Tibial nerve (tissue), 4 donors: ENCODE measurements around the gene CACNA1S. TPM values are rescaled to one million over a fixed set of nuclear protein-coding genes. Genes with fewer than 3 reads are reported as not detected.

Experiments
- DNase-seq, 2 donors: peaks; one replicate each; pipeline ENCODE4 v3.0.0-alpha.2; 2019; ENCODE audit warnings: low spot score in 2 of 2
- H3K27ac ChIP-seq, 4 donors: fragments of 200-600 bp; sonication (generic) in 3 of 4; one replicate each; pipeline ENCODE4 v1.5.1; 2017 to 2019; ENCODE audit warnings: mild to moderate bottlenecking in 1 of 4
- H3K27me3 ChIP-seq, 2 donors: fragments of 200-600 bp; sonication (generic) in 1 of 2; one replicate each; pipeline versions ENCODE4 v1.5.1 to v1.6.0; 2017 to 2019
- H3K36me3 ChIP-seq, 3 donors: fragments of 200-600 bp; sonication (generic); one replicate each; pipeline ENCODE4 v1.5.1; 2018 to 2019
- H3K4me1 ChIP-seq, 4 donors: fragments of 200-600 bp; sonication (generic) in 3 of 4; one replicate each; pipeline ENCODE4 v1.5.1; 2017 to 2019
- H3K4me3 ChIP-seq, 4 donors: fragments of 200-600 bp; sonication (generic) in 3 of 4; one replicate each; pipeline ENCODE4 v1.5.1; 2017 to 2019; ENCODE audit warnings: mild to moderate bottlenecking in 1 of 4, moderate library complexity in 1 of 4
- H3K9me3 ChIP-seq, 4 donors: fragments of 200-600 bp; sonication (generic) in 3 of 4; one replicate each; pipeline ENCODE4 v1.5.1; 2017 to 2019
- CTCF ChIP-seq, 5 experiments: fragments of 200-600 bp in 3 of 5; fragments of 450-650 bp in 2 of 5; sonication (generic) in 3 of 5; IDR thresholded peaks; one replicate each; pipeline ENCODE4 v1.5.1; 2016 to 2019; ENCODE audit warnings: antibody characterized with exemption in 5 of 5, mild to moderate bottlenecking in 3 of 5, moderate library complexity in 2 of 5
- EP300 ChIP-seq, 2 donors: sonication (generic); formaldehyde crosslinking; IDR thresholded peaks; one replicate each; pipeline ENCODE4 v1.6.1; 2017; ENCODE audit warnings: antibody characterized with exemption in 2 of 2, mild to moderate bottlenecking in 1 of 2
- POLR2A ChIP-seq, 2 donors: fragments of 450-650 bp; IDR thresholded peaks; one replicate each; pipeline ENCODE4 v1.6.1; 2017; ENCODE audit warnings: antibody characterized with exemption in 2 of 2, mild to moderate bottlenecking in 2 of 2, moderate library complexity in 2 of 2
- WGBS, 2 donors: methylation state at CpG; one replicate each; pipeline ENCODE4 v1.1.5; 2018; 5-methylcytosine and 5-hydroxymethylcytosine counted together
- total RNA-seq, 4 donors: library from RNA; depleted of rRNA; stranded (reverse); fragments of >200 nt; gene quantifications; one replicate each; pipeline ENCODE4 v1.1.0, GENCODE V29; 2016

The CACNA1S gene
- total RNA-seq, 4 donors from 2014 or later = not detected

DNA sequence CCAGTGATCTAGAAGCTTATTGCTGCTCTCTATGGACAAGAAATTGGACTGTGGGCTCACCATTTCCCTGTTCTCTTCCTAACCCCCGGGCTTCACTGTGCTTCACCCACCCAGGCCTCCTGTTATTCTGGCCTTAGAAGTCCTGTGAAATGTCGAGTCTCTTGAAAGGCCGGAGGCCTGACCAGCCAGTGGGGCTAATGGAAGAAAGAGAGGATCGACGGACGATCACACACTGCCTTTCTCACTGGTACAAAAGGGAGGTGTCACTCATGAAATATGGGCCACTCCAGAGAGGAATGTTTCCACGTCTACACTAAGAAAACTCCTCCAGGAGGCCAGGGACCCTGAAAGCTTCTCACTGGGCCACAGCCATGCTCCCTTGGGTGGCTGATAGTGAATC lies 36.1 kb downstream of the CACNA1S start:
- Histone ChIP-seq H3K36me3 (no peaks in the 10 kb centered on the region), H3K4me3 (no peak overlapping the region), H3K9me3 (no peaks in the 10 kb centered on the region), H3K27me3 (no peaks in the 10 kb centered on the region), H3K4me1 (no peaks in the 10 kb centered on the region), H3K27ac (no peak overlapping the region)
- TF ChIP-seq POLR2A (IDR thresholded peaks at IDR 0.05) (no peak), CTCF (IDR thresholded peaks at IDR 0.05) (no peak), EP300 (IDR thresholded peaks at IDR 0.05) (no peak)
- WGBS, 2 donors = 65 to 76% methylated on average over 7 of the region's 7 CpGs
- no peak for DNase-seq

DNA sequence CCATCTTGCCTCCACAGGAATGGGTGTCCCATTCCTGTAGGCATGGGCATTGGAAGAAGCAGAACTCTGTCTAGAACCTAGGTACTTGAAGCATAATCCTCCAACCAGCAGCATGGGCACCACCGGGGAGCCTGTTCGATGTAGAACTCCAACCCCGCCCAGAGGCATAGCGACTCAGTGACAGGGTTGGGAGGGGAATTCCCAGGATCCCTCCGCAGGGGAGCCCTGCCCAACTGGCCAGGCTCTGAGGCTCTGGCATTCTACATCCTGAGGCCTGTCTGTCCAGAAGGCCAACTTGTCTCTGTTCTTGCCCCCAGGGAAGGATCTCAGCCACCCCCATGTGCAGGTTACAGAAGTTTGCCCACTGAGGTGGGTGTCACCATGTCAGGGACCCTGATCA lies 38.2 kb downstream of the CACNA1S start:
- WGBS, 2 donors = 47 to 76% methylated on average over 3 to 5 of the region's 5 CpGs
- Histone ChIP-seq H3K36me3 (no peaks in the 10 kb centered on the region), H3K27me3 (peaks cover 0 to 6% of the 10 kb centered on the region in 2 donors), H3K27ac (no peak overlapping the region), H3K4me1 (no peaks in the 10 kb centered on the region), H3K9me3 (no peaks in the 10 kb centered on the region), H3K4me3 (no peak overlapping the region)
- no peak for DNase-seq
- TF ChIP-seq CTCF (IDR thresholded peaks at IDR 0.05) = no peak
- TF ChIP-seq EP300 (IDR thresholded peaks at IDR 0.05) = no peak
- no peak for TF ChIP-seq POLR2A (IDR thresholded peaks at IDR 0.05)

DNA sequence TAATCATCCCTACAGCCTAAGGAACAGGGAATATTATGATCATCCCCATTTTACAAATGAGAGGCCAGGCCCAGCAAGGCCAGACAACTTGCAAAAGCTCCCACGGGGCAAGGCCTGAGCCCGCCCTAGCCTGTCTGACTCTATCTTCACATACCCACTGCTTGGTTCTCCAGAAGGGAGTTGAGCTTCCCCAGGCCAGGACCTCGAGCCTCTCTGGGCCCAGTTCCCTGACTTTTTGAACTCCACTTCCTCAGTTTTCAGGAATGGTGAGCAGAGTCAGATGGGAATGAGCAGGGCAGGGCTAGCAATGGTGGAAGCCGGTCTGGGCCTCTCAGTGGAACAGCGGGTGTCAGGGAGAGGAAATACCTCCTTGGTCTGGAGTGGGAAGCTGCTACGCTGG lies 39.3 kb downstream of the CACNA1S start:
- DNase-seq = no peak

DNA sequence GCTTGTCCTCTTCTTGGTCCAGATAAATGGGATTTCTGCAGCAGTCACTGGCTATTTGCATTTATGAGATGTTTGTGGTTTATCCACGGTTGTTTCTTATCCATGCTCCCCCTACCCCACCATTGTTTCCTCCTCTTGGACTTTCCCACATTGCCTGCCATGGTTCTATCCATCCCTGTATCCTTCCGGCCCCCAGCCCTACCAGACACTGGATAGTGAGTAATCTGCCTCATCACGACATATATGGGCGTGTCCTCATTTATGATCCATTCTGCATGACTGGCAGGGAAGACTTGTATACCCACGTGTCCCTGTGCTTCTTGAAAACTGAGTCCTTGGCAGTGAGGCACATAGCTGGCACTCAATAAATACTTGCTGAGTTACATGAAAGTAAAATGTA lies 40.1 kb downstream of the CACNA1S start:
- Histone ChIP-seq H3K9me3 (no peaks in the 10 kb centered on the region), H3K36me3 (no peaks in the 10 kb centered on the region)
- WGBS, 2 donors = 74 to 79% methylated on average over 5 of the region's 5 CpGs

More for the DNA sequence above, 39.3 kb downstream of the CACNA1S start:
- H3K4me3 ChIP-seq = no peak overlapping the region
- H3K9me3 ChIP-seq = no peaks in the 10 kb centered on the region
- no peaks in the 10 kb centered on the region for H3K36me3 ChIP-seq
- no peak overlapping the region for H3K27ac ChIP-seq
- 65 to 77% methylated on average over 6 of the region's 6 CpGs for whole genome bisulfite sequencing, 2 donors
- peaks cover 0 to 6% of the 10 kb centered on the region in 2 donors for H3K27me3 ChIP-seq
- TF ChIP-seq CTCF (IDR thresholded peaks at IDR 0.05) (no peak), EP300 (IDR thresholded peaks at IDR 0.05) (no peak), POLR2A (IDR thresholded peaks at IDR 0.05) (no peak)
- H3K4me1 ChIP-seq = no peaks in the 10 kb centered on the region

GRCh38 chr1:201069636-201070035 lies 42.6 kb downstream of the CACNA1S start:
- H3K36me3 ChIP-seq = no peaks in the 10 kb centered on the region
- H3K27ac ChIP-seq = no peak overlapping the region
- TF ChIP-seq EP300 (IDR thresholded peaks at IDR 0.05) (no peak), POLR2A (IDR thresholded peaks at IDR 0.05) (no peak)
- H3K4me1 ChIP-seq = no peaks in the 10 kb centered on the region
- 89 to 99% methylated on average over 3 of the region's 3 CpGs for WGBS, 2 donors
- H3K4me3 ChIP-seq = no peak overlapping the region
- no peak for DNase-seq
- no peaks in the 10 kb centered on the region for H3K9me3 ChIP-seq
- peaks cover 0 to 6% of the 10 kb centered on the region in 2 donors for H3K27me3 ChIP-seq

More for the DNA sequence above, 40.1 kb downstream of the CACNA1S start:
- no peak overlapping the region for H3K27ac ChIP-seq
- no peak for TF ChIP-seq EP300 (IDR thresholded peaks at IDR 0.05)
- TF ChIP-seq POLR2A (IDR thresholded peaks at IDR 0.05) = no peak
- no peak for TF ChIP-seq CTCF (IDR thresholded peaks at IDR 0.05)
- no peak overlapping the region for H3K4me3 ChIP-seq
- H3K4me1 ChIP-seq = no peaks in the 10 kb centered on the region
- no peak for DNase-seq
- peaks cover 0 to 6% of the 10 kb centered on the region in 2 donors for H3K27me3 ChIP-seq

- no peak for DNase-seq
- Histone ChIP-seq H3K27ac (no peak overlapping the region), H3K27me3 (peaks cover 0 to 6% of the 10 kb centered on the region in 2 donors), H3K36me3 (no peaks in the 10 kb centered on the region), H3K4me1 (no peaks in the 10 kb centered on the region), H3K4me3 (no peak overlapping the region), H3K9me3 (no peaks in the 10 kb centered on the region)
- WGBS, 2 donors = 35 to 39% methylated on average over 4 of the region's 4 CpGs
- no peak for TF ChIP-seq POLR2A (IDR thresholded peaks at IDR 0.05)
- TF ChIP-seq CTCF (IDR thresholded peaks at IDR 0.05) = no peak
- TF ChIP-seq EP300 (IDR thresholded peaks at IDR 0.05) = no peak
Measured at GRCh38 chr1:201068976-201069375, 43.2 kb downstream of the CACNA1S start.
